NCI-H345 treated with DMSO at 0.1 percent for 48 hours (cell line): ENCODE data around the gene DTNB.
"Not testable (repeated sequence)": the region's sequence is repeated elsewhere in the genome, so short reads cannot be mapped to it uniquely, and the experiment has no call there.

Experiments used
- DNase-seq: peaks from one replicate; lab custom pipeline; 2025; ENCODE audit not compliant: unreplicated experiment; lab: John Stamatoyannopoulos, UW

Gene DTNB

GRCh38 chr2:25673300-25674076 is at the start of gene DTNB:
Gene DTNB (minus strand): TSS chr2:25673577. CDS start chr2:25652660, 20,917 bp downstream.
- DNase-seq, result peak; percentile 59

- DNase-seq, result no peak
Measured at GRCh38 chr2:25722224-25722623, 48.8 kb upstream of the DTNB start.

GRCh38 chr2:25720575-25720974 is 47.2 kb upstream of the DTNB start:
- DNase-seq, result no peak

- no peak for DNase-seq
Measured at GRCh38 chr2:25714740-25715139, 41.4 kb upstream of the DTNB start.

GRCh38 chr2:25712455-25712854 is 39.1 kb upstream of the DTNB start:
- no peak for DNase-seq

GRCh38 chr2:25711675-25712354 is 38.4 kb upstream of the DTNB start:
- DNase-seq, result no peak

GRCh38 chr2:25710750-25711149 is 37.4 kb upstream of the DTNB start:
- DNase-seq, result no peak

GRCh38 chr2:25709349-25709748 is 36.0 kb upstream of the DTNB start:
- no peak for DNase-seq

GRCh38 chr2:25707927-25708590 is 34.7 kb upstream of the DTNB start:
- no peak for DNase-seq

GRCh38 chr2:25705575-25705974 is 32.2 kb upstream of the DTNB start:
- not testable (repeated sequence) for DNase-seq

GRCh38 chr2:25701801-25702200 is 28.4 kb upstream of the DTNB start:
- DNase-seq, result no peak

GRCh38 chr2:25700221-25700660 is 26.9 kb upstream of the DTNB start:
- peak; percentile 65 for DNase-seq

- DNase-seq, result no peak
Measured at GRCh38 chr2:25699216-25699615, 25.8 kb upstream of the DTNB start.

- no peak for DNase-seq
Measured at GRCh38 chr2:25698752-25699151, 25.4 kb upstream of the DTNB start.

- DNase-seq, result no peak
Measured at GRCh38 chr2:25697559-25698341, 24.4 kb upstream of the DTNB start.

GRCh38 chr2:25692737-25693445 is 19.5 kb upstream of the DTNB start:
- DNase-seq, result no peak

- no peak for DNase-seq
Measured at GRCh38 chr2:25692143-25692542, 18.8 kb upstream of the DTNB start.

GRCh38 chr2:25690058-25690457 is 16.7 kb upstream of the DTNB start:
- DNase-seq, result no peak

- no peak for DNase-seq
Measured at GRCh38 chr2:25688236-25688635, 14.9 kb upstream of the DTNB start.

- DNase-seq, result peak; percentile 45
Measured at GRCh38 chr2:25685741-25686140, 12.4 kb upstream of the DTNB start.
